Activated CD4-positive, alpha-beta T cell treated with anti-CD3 and anti-CD28 coated beads for 4 hours (primary cell): ENCODE data around the gene SHD.
A peak's percentile ranks its signal among the peaks of the same experiment; 100 is the strongest.

ENCODE experiments used
- DNase-seq, 2 donors: peaks; one replicate each; pipeline ENCODE4 v3.0.0-alpha.2; 2020

Gene SHD

DNA sequence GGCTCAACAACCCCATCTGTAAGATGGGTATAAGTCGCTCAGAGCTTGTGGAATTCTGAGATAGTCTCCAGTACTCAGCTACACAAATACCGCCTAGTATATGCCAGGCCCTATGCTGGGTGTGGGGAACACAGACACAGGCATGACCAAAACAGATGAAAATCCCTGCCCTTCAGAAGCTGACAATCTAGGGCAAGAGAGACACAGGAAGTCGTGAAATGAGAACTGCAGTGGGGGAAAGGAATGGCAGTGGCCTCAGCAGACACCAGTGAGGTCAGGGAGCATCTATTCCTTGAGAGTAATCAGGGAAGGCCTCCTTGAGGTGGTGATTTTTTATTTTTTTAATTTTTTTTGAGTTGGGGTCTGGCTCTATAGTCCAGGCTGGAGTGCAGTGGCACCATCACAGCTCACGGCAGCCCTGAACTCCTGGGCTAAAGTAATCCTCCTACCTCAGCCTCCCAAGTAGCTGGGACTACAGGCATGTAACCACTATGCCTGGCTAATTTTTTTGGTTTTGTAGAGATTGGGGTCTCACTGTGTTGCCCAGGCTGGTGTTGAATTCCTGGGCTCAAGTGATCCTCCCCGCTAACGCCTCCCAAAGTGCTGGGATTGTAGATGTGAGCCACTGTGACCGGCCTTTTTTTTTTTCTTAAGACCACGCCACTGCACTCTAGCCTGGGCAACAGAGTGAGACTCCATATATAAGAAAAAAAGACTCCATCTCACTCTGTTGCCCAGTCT lies 19.9 kb downstream of the SHD start:
- DNase-seq: no peak

DNA sequence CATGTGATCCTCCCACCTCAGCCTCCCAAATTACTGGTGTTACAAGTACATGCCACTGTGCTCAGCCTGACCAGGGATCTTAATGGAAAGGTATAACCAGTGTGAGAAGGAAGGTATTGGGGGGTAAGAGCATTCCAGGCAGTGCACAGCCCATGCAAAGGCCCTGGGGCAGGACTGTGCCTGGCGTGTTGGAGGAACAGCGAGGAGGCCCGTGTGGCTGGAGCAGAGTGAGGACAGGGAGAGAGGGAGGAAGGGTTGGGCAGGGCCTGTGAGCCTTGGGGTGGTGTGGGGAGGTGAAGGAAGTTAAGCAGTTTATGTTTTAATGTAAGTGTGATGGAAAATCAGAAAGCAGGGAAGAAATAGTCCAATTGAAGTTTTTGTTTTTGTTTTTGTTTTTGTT lies 21.5 kb downstream of the SHD start:
- DNase-seq: no peak

DNA sequence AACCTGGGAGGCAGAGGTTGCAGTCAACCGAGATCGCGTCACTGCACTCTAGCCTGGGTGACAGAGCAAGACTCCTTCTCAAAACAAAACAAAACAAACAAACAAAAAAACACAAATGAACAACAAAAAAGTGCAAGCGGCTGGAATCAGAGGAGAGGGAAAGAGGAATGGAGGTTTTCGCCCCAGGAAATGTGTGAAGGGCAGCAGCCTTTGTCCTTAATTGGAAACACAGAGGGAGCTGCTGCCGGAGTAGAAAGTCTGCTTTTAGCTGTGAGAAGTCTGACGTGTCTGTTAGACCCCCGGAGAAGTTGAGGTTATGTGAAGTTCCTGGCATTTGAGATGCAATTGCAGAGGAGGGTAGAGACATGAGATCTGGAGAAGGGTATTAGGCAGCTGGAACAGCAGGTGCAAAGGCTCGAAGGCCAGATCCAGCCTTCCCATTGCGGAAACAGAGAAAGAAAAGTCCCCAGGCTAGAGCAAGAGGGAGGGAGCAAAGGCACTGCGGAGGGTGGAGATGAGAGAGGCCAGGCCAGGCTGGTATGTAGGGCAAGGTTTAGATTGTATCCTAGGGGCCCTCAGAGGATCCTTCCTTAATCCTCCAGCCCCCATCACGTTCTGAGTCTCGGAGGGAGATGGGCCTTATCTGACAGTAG lies 22.6 kb downstream of the SHD start:
- DNase-seq: no peak

DNA sequence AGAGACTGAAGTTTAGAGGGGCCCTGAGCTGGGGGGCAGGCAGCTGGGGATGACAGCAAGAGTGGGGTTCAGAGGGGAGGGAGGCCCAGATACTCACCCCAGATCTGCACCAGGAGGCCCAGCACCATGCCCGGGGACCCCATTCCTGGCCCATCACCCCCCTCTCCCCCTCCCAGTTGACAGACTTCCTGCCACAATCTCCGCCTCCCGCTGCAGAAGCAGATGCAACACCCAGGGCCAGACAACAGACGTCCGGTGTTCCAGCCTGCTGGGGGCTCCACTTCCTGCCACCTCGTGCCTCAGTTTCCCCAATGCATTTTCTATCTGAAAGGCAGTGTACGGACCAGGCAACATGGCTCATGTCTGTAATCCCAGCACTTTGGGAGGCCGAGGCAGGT lies 23.2 kb downstream of the SHD start, which contains the start of gene TMIGD2:
Gene TMIGD2, minus strand, starts transcription at position 147 of the 398 bp plus-strand sequence. Its CDS starts 4 bp downstream, at position 143.
- no peak for DNase-seq

DNA sequence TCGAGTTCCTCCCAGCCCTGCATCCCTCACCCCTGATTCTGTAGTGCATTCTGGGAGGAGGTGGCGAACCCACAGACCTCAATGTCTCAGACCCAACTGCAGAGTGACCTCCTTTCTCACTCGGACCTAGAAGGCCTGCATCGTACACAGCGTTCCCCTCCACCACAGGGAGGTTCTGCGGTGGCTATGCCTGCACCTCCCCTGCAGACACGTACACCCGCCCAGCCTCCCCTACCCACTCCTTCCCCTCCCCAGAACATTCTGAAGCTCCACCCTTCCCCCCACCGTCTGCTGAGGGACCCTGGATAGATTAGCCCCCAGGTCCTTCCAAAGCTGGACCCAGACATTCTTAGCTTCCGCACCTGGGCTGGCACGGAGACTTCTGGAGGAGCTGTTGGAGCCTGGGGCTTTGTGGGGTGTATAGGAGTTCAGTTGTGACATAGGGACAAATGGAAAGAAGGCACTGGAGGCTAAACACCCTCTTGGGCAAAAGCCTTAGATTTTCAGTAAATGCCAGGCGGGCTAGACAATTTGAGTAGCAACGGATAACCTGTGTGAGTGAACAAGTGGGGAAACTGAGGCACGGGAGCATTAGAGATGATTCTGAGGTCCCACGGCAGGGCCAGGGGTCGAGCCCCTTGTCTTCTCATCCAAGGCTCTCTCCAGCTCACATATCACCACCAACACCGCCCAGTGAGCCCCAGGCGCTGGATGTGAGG lies 24.9 kb downstream of the SHD start:
- DNase-seq: no peak

DNA sequence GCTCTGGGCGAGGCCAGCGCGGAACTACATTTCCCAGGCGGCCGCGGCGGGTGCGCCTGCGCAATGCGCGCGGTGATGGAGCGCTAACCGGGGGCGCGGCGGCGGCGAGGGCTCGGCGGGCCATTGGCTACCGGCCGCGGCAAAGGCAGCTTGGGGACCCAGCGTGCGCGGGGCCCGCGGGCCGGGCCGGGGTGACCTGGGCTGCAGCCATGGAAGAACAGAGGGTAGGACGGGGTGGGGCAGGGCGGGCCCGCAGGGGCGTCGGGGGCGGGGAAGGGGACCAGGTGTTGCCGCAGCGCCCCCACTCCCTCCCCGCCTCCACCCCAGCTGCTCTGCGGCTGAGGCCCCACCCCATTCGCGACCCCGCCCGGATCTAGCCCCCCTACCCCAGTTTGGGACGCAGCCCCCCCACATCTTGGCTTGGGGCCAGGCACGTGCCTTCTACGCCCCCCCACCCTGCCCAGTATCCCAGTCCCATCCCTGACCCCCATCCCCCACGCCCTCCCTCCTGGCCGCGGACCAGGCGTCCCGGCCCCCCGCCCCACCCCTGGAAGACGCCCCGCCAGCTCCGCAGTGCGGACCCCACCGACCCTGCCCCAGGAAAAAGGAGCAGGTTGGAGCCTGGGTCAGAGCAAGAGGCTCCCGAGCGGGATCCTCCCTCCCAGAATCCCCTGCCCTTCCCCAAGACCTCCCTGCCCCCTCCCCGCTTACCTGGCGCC lies 25.6 kb downstream of the SHD start, which contains the start of gene FSD1:
Gene FSD1, plus strand, starts transcription at position 61 of the 719 bp plus-strand sequence. Its CDS starts 149 bp downstream, at position 210.
- DNase-seq: peak; percentile 43 to 52

DNA sequence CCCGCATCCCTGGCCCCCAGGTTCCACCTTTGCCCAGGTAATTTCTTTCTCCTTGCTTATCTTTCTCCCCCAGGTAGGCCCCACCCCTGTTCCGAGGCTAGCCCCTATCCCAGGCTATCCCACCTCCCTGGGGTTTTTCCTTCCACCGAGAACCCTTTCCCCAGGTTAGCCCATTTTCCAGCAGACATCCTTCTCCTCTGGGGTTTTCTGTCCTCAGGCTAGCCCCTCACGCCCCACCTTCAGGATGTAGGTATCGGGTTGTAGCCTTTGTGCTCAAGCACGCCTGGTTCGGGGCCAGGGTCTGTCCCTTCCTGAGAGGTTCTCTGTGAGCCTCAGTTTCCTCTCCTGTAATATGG lies 26.2 kb downstream of the SHD start:
- no peak for DNase-seq

DNA sequence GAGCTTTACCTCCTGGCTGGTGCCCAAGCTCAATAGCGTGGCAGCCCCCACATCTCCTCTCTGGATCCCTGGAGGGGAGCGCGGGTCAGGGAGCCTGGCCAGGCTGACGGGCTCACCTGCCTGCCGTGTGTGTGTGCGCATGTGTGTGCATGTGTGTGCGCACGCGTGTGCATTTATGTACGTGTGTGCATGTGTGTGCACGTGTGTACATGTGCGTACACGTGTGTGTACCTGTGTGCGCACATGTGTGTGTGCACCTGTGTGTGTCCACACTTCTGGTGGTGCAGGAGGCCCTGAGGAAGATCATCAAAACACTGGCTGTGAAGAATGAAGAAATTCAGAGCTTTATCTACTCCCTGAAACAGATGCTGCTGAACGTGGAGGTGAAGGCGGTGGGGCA lies 26.6 kb downstream of the SHD start:
- no peak for DNase-seq

DNA sequence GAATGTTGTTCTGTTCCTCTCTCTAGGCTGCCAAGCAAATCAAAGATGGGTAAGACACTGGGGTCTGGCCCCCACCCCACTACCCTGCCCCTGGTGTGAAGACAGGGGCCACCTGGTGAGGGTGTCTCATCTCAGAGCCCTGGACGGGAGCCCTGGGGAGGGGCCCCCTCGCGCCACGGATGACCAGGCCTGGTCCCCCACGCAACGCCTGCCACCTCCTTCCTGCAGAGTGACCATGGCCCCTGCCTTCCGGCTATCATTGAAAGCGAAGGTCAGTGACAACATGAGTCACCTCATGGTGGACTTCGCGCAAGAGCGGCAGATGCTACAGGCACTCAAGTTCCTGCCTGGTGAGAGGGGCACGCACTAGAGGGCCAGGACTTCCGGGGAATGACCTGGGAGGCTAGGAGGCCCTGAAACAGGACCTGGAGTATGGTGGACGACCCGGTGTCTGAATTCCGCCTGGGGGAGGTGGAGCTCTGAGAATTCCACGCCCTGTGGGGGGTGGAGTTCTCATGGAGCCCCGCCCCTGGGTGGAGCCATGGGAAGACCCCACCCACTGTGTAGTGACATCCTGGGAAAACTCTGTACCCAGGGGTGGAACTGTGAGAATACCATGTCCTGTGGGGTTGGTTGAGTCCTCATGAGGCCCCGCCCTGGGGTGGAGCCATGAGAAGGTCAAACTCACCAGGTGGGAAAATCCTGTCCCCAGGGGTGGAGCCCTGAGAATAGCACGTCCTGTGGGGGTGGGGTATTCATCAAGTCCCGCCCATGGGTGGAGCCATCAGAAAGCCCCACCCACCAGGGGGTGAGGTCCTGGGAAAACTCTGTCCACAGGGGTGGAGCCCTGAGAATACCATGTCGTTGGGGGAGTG lies 31.4 kb downstream of the SHD start:
- DNase-seq: no peak

DNA sequence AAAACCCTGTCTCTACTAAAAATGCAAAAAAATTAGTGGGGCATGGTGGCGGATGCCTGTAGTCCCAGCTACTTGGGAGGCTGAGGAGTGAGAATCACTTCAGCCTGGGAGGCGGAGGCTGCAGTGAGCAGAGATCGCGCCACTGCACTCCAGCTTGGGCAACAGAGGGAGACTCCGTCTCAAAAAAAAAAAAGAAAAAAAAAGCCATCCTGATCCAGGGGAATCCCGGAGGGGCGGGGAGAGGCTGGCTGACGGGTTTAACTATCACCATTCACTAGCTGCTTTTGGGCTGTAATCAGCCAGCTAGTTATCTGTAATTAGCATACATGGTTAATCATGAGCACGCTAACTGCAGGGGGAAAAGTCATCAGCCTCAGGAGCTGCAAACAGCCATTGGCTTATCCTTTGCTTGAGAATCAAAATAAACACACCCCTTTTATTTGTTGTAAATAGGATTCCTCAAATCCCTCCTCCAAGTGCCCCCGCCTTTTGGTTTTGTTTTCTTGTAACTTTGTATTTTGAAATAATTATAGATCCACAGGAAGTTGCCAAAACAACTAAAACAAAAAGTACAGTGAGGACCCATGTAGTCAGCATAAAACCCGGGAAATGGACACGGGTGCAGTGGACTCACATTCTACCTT lies 34.9 kb downstream of the SHD start:
- no peak for DNase-seq

DNA sequence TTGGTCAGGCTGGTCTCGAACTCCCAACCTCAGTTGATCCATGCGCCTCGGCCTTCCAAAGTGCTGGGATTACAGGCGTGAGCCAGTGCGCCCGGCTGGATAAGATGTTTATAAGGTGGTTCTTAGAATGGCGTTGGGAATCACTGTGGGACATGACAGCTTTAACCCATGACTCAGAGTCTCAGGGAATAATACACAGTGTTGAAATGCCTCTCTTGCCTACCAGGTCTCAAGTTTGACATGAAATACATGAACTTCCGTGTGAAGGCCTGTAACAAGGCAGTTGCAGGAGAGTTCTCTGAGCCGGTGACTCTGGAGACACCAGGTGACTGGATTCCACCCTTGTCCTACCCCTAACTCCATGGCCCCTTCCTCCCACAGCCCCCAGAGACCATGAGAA lies 37.9 kb downstream of the SHD start:
- no peak for DNase-seq

DNA sequence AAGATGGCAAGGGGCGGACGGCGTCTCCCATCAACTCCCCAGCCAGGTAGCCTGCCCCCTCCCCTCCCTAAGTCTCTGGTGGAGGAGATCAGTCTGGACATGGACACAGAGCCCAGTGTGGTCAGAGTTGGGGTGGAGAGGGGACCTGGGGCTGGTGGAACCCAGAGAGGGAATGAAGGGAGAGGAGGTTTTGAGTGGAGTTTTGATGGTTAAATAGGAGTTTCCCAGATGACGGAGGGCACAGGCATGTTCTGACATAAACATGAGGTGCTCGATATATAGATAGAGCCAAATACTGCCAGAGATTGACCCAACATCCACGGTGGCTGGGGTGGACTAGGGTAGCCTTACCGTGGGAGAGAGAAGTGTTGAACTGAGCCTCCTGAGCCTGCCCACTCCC lies 39.4 kb downstream of the SHD start:
- no peak for DNase-seq

DNA sequence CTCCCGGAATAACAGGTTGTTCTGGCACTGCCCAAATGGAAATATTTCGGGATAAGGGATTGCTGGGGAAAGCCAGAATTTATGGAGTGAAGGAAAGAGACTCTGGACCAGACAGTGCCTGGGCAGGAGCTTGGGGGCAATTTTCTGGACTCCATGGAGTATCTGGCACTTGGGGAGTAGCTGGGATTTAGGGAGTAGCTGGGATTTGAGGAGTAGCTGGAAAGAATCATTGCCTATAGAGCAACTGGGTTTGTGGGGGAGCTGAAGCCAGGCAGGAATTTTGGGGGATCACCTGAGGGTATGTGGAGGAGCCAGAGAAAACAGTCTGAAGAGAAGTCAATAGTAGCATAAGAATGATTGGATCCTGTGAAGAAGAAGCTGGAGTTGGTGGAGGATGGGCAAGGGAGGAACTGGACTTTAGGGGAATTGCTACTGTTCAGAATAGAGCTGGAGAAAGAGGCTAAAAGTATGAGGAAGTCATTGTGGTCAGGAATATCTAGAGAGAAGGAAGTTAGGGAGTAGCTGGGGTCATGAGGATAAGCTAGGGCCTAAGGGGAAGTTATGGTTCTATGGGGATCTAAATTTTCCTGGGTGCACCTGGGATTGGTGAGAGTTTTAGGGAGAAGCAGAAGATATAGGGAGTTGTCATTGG lies 40.1 kb downstream of the SHD start:
- no peak for DNase-seq

DNA sequence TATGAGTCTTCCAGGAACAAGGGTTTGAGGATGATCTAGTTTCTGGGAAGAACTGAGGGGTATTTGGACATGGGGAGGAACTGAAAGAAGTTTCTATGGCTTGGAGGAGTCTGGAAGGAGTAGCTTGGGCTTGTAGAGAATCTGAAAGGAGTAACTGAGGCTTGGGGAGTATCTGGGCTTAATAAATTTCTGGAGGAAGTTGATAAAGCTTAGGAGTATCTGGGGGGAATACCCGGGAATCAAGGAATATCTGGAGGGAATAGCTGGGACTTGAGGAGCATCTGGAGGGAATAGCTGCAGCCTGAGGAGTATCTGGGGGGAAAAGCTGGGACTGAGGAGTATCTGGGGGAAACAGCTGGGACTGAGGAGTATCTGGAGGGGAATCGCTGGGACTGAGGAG lies 41.4 kb downstream of the SHD start:
- DNase-seq: no peak

DNA sequence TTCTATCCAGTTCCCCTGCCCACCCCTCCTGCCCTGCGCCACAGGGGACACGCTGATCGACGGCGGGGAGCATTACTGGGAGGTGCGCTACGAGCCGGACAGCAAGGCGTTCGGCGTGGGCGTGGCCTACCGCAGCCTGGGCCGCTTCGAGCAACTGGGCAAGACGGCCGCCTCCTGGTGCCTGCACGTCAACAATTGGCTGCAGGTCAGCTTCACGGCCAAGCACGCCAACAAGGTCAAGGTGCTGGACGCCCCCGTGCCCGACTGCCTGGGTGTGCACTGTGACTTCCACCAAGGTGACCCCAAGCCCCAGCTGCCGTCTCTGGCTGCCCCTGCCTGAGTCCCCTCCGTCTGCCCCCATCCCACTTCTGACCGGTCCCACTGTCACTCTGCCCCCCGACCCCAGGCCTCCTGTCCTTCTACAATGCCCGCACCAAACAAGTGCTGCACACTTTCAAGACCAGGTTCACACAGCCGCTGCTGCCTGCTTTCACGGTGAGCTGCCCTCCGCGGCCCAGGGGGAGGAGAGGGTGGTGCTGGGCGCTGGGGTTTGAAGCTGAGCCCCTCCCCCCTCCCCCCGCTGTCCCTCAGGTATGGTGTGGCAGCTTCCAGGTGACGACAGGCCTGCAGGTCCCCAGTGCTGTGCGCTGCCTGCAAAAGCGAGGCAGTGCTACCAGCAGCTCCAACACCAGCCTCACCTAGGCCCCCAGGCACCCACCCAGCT lies 44.0 kb downstream of the SHD start:
- no peak for DNase-seq

DNA sequence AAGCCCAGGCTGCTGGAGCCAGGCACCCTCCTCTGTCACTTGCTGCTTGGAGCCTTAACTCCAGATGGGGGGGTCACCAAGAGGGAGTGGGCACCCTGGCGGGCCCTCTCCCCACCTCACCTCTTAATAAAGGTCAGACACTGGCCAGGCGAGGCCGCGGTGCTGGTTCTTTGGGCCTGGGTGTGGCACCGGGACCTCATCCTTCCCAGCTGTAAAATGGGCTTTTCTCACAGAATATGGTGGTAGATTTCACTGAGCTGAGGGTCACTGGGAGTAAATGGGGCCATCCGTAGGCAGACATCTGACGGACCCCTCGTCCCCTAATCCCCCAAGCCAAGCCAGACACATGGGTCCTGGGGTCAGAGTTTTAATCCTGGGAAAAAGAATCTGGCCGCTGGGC lies 44.6 kb downstream of the SHD start:
- DNase-seq: no peak

DNA sequence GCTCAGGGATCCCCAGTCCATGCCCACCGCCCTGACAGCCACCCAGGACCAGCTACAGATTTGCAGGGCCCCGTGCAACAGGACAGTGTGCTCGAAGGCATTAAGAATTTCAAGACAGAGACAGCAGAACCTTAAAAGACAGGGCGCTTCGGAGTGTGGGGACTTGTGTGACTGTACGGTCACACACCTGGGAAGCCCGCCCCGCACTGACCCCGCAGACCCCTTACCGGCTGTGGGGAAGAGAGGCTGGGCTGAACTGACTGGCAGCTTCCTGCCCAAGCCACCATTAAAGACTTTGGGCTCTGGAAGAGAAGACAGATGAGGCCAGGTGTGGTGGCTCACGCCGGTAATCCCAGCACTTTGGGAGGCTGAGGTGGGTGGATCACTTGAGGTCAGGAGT lies 45.2 kb downstream of the SHD start:
- no peak for DNase-seq

DNA sequence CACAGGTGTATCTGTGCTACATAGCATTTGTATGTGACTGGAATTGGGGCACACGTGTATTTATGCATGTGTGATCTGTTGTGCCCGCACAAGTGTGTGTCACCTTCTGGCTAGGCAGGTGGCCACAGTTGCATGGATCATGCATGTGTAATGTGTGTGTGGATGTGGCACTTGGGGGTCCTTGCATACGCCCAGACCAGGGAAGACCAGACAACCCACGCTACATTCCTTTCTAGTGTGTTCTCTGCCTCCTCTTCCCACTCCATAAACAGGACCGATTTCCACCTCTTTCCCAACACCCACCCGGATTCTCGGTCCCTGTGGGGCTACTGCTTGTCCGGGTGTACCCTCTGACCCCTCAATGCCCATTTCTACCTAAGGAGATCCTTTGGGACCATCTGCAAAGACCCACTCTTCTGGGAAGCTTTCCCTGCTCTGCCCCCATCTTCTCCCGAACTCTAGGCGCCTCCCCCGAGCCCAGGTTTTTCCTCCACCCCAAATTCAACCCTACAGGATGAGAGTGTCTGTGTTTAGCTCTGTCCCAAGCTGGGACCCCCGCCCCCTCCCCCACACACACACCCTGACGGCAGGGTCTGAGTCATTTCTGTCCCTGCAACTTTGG lies 47.3 kb downstream of the SHD start:
- DNase-seq: no peak

DNA sequence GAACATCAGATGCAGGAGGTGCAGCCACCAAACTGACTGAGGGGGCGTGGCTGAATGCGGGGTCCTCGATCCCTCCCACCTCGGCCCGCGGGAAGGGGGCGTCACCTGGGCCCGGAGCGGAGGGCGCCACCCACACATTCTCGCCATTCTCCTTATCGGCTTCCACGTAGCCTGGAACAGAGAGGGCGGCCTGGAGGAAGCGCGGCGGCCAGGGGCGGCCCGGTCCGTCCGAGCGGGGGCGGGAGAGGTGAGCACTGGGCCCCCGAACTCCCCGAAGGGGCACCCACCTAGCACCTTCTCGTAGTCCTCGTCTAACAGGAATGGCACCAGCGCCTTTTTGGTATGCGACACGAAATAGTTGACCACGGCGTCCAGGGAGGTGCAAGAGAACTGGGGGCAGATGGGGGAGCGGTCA lies 47.8 kb downstream of the SHD start:
- peak in 1 of 2 donors; percentile 25 for DNase-seq
